ENCODE data around the gene EIF3K. TPM values are rescaled to one million over a fixed set of nuclear protein-coding genes. Genes with fewer than 3 reads are reported as not detected.

Gene EIF3K
- total and polyA plus RNA-seq, 2 of the 13 experiments (the other 11 are each of a cell fraction or from before 2014, with no cell fraction given) = 179 to 258 TPM

GRCh38 chr19:38683393-38684077, 64.5 kb downstream of the EIF3K start (continued):
- TF ChIP-seq GMEB1 (CRISPR knock-in tag; IDR thresholded peaks at IDR 0.05; ENCODE audit: borderline replicate concordance) (0 out of 2 replicates have a peak, but pooled peaks have one; percentile 16), ZNF605 (CRISPR knock-in tag; IDR thresholded peaks at IDR 0.05) (0 out of 2 replicates have a peak, but pooled peaks have one; percentile 60), ELF3 (CRISPR knock-in tag; IDR thresholded peaks at IDR 0.05) (peak; percentile 39; the same call in 1 of the 2 replicates), SOX13 (IDR thresholded peaks at IDR 0.05) (no peak), SOX13 (CRISPR knock-in tag; conservative IDR thresholded peaks at IDR 0.05 in 1 of 2, IDR thresholded peaks at IDR 0.05 in 1 of 2) (peak in 1 of 2 experiments; percentile 49; a peak in 1 of 4 replicates), HMG20B (CRISPR knock-in tag; conservative IDR thresholded peaks at IDR 0.05) (peak; percentile 65; the same call in 1 of the 2 replicates), GATA4 (IDR thresholded peaks at IDR 0.05; ENCODE audit: borderline replicate concordance, low read depth) (no peak), PATZ1 (CRISPR knock-in tag; IDR thresholded peaks at IDR 0.05) (peak; percentile 69; the same call in 1 of the 2 replicates), NFIC (IDR thresholded peaks at IDR 0.05; ENCODE audit: low read length) (peak; percentile 46; the same call in 1 of the 2 replicates), SIX4 (CRISPR knock-in tag; IDR thresholded peaks at IDR 0.05) (peak; percentile 56; the same call in 1 of the 2 replicates), NCOR1 (IDR thresholded peaks at IDR 0.05; ENCODE audit: borderline replicate concordance, low read length) (peak; percentile 20; the same call in 1 of the 2 replicates)
- TF ChIP-seq, protein P1, sequence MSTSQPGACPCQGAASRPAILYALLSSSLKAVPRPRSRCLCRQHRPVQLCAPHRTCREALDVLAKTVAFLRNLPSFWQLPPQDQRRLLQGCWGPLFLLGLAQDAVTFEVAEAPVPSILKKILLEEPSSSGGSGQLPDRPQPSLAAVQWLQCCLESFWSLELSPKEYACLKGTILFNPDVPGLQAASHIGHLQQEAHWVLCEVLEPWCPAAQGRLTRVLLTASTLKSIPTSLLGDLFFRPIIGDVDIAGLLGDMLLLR (CRISPR knock-in tag; IDR thresholded peaks at IDR 0.05) = no peak
- TF ChIP-seq, protein P2, sequence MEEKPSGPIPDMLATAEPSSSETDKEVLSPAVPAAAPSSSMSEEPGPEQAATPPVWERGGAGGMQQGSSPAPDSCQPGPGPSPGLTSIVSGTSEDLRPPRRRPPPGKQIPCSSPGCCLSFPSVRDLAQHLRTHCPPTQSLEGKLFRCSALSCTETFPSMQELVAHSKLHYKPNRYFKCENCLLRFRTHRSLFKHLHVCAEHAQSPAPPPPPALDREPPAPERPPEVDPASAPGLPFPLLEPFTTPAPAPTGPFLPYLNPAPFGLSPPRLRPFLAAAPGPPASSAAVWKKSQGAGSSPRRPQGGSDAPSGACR (CRISPR knock-in tag; IDR thresholded peaks at IDR 0.05) = no peak
- TF ChIP-seq, protein P3, sequence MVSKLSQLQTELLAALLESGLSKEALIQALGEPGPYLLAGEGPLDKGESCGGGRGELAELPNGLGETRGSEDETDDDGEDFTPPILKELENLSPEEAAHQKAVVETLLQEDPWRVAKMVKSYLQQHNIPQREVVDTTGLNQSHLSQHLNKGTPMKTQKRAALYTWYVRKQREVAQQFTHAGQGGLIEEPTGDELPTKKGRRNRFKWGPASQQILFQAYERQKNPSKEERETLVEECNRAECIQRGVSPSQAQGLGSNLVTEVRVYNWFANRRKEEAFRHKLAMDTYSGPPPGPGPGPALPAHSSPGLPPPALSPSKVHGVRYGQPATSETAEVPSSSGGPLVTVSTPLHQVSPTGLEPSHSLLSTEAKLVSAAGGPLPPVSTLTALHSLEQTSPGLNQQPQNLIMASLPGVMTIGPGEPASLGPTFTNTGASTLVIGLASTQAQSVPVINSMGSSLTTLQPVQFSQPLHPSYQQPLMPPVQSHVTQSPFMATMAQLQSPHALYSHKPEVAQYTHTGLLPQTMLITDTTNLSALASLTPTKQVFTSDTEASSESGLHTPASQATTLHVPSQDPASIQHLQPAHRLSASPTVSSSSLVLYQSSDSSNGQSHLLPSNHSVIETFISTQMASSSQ (IDR thresholded peaks at IDR 0.05; ENCODE audit: low read depth) = peak; percentile 35; the same call in 1 of the 2 replicates
- TF ChIP-seq, protein P3 (CRISPR knock-in tag; IDR thresholded peaks at IDR 0.05; ENCODE audit: borderline replicate concordance) = 0 out of 2 replicates have a peak, but pooled peaks have one; percentile 37
- TF ChIP-seq, protein P4, sequence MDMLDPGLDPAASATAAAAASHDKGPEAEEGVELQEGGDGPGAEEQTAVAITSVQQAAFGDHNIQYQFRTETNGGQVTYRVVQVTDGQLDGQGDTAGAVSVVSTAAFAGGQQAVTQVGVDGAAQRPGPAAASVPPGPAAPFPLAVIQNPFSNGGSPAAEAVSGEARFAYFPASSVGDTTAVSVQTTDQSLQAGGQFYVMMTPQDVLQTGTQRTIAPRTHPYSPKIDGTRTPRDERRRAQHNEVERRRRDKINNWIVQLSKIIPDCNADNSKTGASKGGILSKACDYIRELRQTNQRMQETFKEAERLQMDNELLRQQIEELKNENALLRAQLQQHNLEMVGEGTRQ (IDR thresholded peaks at IDR 0.05; ENCODE audit: low read depth, low read length) = peak; percentile 71
- TF ChIP-seq, protein P4 (CRISPR knock-in tag; IDR thresholded peaks at IDR 0.05; ENCODE audit: borderline replicate concordance) = peak; percentile 98

All from HepG2 (cell line).